Measurements from ENCODE around the gene VASP. TPM values are rescaled to one million over a fixed set of nuclear protein-coding genes. Genes with fewer than 3 reads are reported as not detected.

Gene VASP
- total and polyA plus RNA-seq, 2 of the 13 experiments (the other 11 are each of a cell fraction or from before 2014, with no cell fraction given): 41.8 to 67.1 TPM

DNA sequence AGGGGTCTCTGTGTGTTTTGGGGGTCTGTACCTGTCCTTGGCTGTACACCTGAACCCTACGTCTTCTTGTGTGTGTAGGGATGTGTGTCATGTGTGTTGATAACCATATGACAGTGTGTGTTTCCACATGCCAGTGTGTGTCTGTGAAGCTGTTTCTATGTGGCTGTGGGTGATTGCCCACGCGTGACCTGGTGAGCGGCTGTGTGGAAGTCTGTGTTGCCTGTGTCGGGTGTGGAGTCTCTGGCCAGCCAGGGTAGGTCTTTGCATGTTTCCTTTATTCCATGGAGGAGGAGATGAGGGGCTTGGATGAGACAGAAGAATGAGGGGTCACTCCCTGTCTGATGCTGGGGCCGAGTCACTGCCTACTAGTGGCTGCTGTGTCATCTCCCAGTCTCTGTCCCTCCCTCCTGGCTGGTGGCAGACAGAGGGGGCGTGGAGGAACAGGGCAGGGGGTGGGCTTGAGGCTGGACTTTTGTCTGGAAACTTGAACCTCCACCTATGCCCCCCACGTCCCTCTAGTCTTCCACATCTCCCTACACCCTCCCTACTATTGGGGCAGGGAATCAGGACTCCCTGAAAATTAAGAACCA lies 42.3 kb upstream of the VASP start:
- no peak for DNase-seq (ENCODE audit: low spot score)
- Histone ChIP-seq H3K36me3 (replicated peaks in 1 of 2; ENCODE audit: control insufficient read depth in 1 of 2, insufficient read depth in 2 of 2, low read length in 2 of 2) (no peaks in the 10 kb centered on the region), H3K79me2 (ENCODE audit: insufficient read depth, low read length) (no peaks in the 10 kb centered on the region), H3K4me2 (ENCODE audit: low read depth, low read length) (peak overlapping the region; percentile 13; the same call in 1 of the 2 replicates), H3K4me3 (replicated peaks in 1 of 3; ENCODE audit: insufficient read depth in 1 of 3, low read depth in 2 of 3, low read length in 3 of 3) (no peak overlapping the region; a peak in 1 of 6 replicates), H3K9me3 (ENCODE audit: low read length) (no peaks in the 10 kb centered on the region), H4K20me1 (ENCODE audit: insufficient read depth, low read length) (peaks cover 5% of the 10 kb centered on the region; the same call in 1 of the 2 replicates), H2AFZ (ENCODE audit: low read length) (no peak overlapping the region), H3K27me3 (ENCODE audit: control insufficient read depth in 1 of 2, insufficient read depth in 2 of 2, low read length in 2 of 2) (peaks cover 0 to 7% of the 10 kb centered on the region in 2 experiments; a peak in 1 of 5 replicates), H3K27ac (ENCODE audit: extremely low read length, insufficient read depth, low read length) (no peak overlapping the region), H3K4me1 (ENCODE audit: insufficient read depth, low read length) (peaks cover 33% of the 10 kb centered on the region), H3K9ac (ENCODE audit: insufficient read depth, low read depth, low read length) (no peak overlapping the region)
- in situ Hi-C loops (cut with HindIII; ENCODE audit: extremely low pct_ligation_motif_present, low pct_unique_long_range_greater_than_20kb): no loop called here
- intact Hi-C loops (cut with micrococcal nuclease; ENCODE audit: unreplicated experiment): no loop called here
- no TSS peak for BruUV-seq (replicated peaks)
- ATAC-seq: no peak
- WGBS (ENCODE audit: low lambda C conversion rate): 0% methylated on average over 4 of the region's 8 CpGs
- no peak for FAIRE-seq
- POLR2A ChIA-PET: no interaction called here
- TF ChIP-seq XRCC5 (optimal IDR thresholded peaks at IDR 0.05; ENCODE audit: low read length) (no peak), SAP130 (CRISPR knock-in tag; IDR thresholded peaks at IDR 0.05; ENCODE audit: low read depth) (0 out of 2 replicates have a peak, but pooled peaks have one; percentile 17), STAG1 (CRISPR knock-in tag; IDR thresholded peaks at IDR 0.05) (0 out of 2 replicates have a peak, but pooled peaks have one; percentile 36)
- TF ChIP-seq, protein P1, sequence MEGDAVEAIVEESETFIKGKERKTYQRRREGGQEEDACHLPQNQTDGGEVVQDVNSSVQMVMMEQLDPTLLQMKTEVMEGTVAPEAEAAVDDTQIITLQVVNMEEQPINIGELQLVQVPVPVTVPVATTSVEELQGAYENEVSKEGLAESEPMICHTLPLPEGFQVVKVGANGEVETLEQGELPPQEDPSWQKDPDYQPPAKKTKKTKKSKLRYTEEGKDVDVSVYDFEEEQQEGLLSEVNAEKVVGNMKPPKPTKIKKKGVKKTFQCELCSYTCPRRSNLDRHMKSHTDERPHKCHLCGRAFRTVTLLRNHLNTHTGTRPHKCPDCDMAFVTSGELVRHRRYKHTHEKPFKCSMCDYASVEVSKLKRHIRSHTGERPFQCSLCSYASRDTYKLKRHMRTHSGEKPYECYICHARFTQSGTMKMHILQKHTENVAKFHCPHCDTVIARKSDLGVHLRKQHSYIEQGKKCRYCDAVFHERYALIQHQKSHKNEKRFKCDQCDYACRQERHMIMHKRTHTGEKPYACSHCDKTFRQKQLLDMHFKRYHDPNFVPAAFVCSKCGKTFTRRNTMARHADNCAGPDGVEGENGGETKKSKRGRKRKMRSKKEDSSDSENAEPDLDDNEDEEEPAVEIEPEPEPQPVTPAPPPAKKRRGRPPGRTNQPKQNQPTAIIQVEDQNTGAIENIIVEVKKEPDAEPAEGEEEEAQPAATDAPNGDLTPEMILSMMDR (CRISPR knock-in tag; IDR thresholded peaks at IDR 0.05): peak; percentile 59
- CTCF ChIA-PET (ENCODE audit: low intra/inter-chr PET ratio, low total read pairs): no interaction called here

DNA sequence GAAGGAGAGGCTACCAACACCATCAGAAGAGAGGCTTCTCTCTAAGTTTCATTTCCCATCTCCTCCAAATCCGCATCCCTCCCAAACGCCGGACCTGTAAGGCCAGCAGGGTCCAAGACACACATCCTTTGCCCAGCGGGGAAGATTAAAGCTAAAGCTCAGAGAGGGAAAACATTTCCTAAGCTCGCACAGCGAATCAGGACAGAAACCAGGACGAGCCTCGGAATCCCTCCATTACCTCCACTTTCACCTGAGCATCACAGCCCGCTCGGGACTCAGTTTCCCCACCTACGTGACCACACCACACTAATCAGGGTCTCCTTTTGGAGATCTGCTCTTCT lies 40.2 kb upstream of the VASP start:
- no peak for FAIRE-seq
- POLR2A ChIA-PET: interaction anchor here (0.6 to 4.1 kb wide), 13 partner anchors 8 to 1759 kb away, joined by 3 to 40 read pairs (median 4); partner anchors contain the start of gene PPP1R13L
- no TSS peak for BruUV-seq (replicated peaks)
- Histone ChIP-seq H2AFZ (ENCODE audit: low read length) (peak overlapping the region; percentile 43), H3K4me1 (ENCODE audit: insufficient read depth, low read length) (peaks cover 28% of the 10 kb centered on the region), H3K4me3 (replicated peaks in 1 of 3; ENCODE audit: insufficient read depth in 1 of 3, low read depth in 2 of 3, low read length in 3 of 3) (peak overlapping the region; percentile 61 to 91 (median 89)), H3K79me2 (ENCODE audit: insufficient read depth, low read length) (no peaks in the 10 kb centered on the region), H3K4me2 (ENCODE audit: low read depth, low read length) (peak overlapping the region; percentile 99), H3K27me3 (ENCODE audit: control insufficient read depth in 1 of 2, insufficient read depth in 2 of 2, low read length in 2 of 2) (peaks cover 0 to 3% of the 10 kb centered on the region in 2 experiments; a peak in 2 of 5 replicates), H3K9ac (ENCODE audit: insufficient read depth, low read depth, low read length) (peak overlapping the region; percentile 94), H3K9me3 (ENCODE audit: low read length) (no peaks in the 10 kb centered on the region), H4K20me1 (ENCODE audit: insufficient read depth, low read length) (peaks cover 5% of the 10 kb centered on the region; the same call in 1 of the 2 replicates), H3K36me3 (replicated peaks in 1 of 2; ENCODE audit: control insufficient read depth in 1 of 2, insufficient read depth in 2 of 2, low read length in 2 of 2) (no peaks in the 10 kb centered on the region), H3K27ac (ENCODE audit: extremely low read length, insufficient read depth, low read length) (peak overlapping the region; percentile 96)
- in situ Hi-C loops (cut with HindIII; ENCODE audit: extremely low pct_ligation_motif_present, low pct_unique_long_range_greater_than_20kb): no loop called here
- 3% methylated on average over 11 of the region's 11 CpGs for WGBS (ENCODE audit: low lambda C conversion rate)
- ATAC-seq: no peak
- CTCF ChIA-PET (ENCODE audit: low intra/inter-chr PET ratio, low total read pairs): interaction anchor here (1.2 kb wide), 1 partner anchor 22 kb away, joined by 4 read pairs; no protein-coding TSS in a partner anchor
- intact Hi-C loops (cut with micrococcal nuclease; ENCODE audit: unreplicated experiment): loop anchor here (2.0 kb wide), 1 partner anchor 14 kb away; no protein-coding TSS in a partner anchor
- DNase-seq (ENCODE audit: low spot score): no peak
- TF ChIP-seq GTF2F1 (IDR thresholded peaks at IDR 0.05; ENCODE audit: low read length) (no peak), ZNF354B (CRISPR knock-in tag; IDR thresholded peaks at IDR 0.05) (no peak), MIER3 (CRISPR knock-in tag; IDR thresholded peaks at IDR 0.05; ENCODE audit: borderline replicate concordance) (no peak), ZNF264 (CRISPR knock-in tag; IDR thresholded peaks at IDR 0.05) (no peak), CBX5 (CRISPR knock-in tag; IDR thresholded peaks at IDR 0.05; ENCODE audit: borderline replicate concordance) (no peak), ZNF468 (CRISPR knock-in tag; IDR thresholded peaks at IDR 0.05) (no peak), ZNF274 (CRISPR knock-in tag; IDR thresholded peaks at IDR 0.05) (no peak), ZNF780A (CRISPR knock-in tag; IDR thresholded peaks at IDR 0.05) (no peak), ZSCAN20 (CRISPR knock-in tag; IDR thresholded peaks at IDR 0.05; ENCODE audit: borderline replicate concordance) (no peak), KDM4B (CRISPR knock-in tag; IDR thresholded peaks at IDR 0.05) (no peak)
- TF ChIP-seq, protein P2, sequence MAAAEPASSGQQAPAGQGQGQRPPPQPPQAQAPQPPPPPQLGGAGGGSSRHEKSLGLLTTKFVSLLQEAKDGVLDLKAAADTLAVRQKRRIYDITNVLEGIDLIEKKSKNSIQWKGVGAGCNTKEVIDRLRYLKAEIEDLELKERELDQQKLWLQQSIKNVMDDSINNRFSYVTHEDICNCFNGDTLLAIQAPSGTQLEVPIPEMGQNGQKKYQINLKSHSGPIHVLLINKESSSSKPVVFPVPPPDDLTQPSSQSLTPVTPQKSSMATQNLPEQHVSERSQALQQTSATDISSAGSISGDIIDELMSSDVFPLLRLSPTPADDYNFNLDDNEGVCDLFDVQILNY (CRISPR knock-in tag; conservative IDR thresholded peaks at IDR 0.05): no peak
- TF ChIP-seq, protein P3, sequence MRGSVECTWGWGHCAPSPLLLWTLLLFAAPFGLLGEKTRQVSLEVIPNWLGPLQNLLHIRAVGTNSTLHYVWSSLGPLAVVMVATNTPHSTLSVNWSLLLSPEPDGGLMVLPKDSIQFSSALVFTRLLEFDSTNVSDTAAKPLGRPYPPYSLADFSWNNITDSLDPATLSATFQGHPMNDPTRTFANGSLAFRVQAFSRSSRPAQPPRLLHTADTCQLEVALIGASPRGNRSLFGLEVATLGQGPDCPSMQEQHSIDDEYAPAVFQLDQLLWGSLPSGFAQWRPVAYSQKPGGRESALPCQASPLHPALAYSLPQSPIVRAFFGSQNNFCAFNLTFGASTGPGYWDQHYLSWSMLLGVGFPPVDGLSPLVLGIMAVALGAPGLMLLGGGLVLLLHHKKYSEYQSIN (CRISPR knock-in tag; IDR thresholded peaks at IDR 0.05; ENCODE audit: borderline replicate concordance): no peak
